HepG2 (cell line): ENCODE measurements around the gene WDR81. TPM values are rescaled to one million over a fixed set of nuclear protein-coding genes. Genes with fewer than 3 reads are reported as not detected.
A peak's percentile ranks its signal among the peaks of the same experiment; 100 is the strongest.

Source experiments
- CENPBD1 ChIP-seq: sonication (generic); formaldehyde crosslinking; IDR thresholded peaks from 2 replicates; pipeline ENCODE4 v1.8.0; 2022; ENCODE audit warnings: missing genetic modification reagents, low read depth, mild to moderate bottlenecking, borderline replicate concordance
- CENPT ChIP-seq: sonication (generic); formaldehyde crosslinking; IDR thresholded peaks from 2 replicates; pipeline ENCODE4 v1.8.0; 2022; ENCODE audit warnings: low read depth, mild to moderate bottlenecking, moderate library complexity, missing genetic modification reagents
- CTCF ChIP-seq: sonication (generic); formaldehyde crosslinking; IDR thresholded peaks from 2 replicates; pipeline ENCODE4 v1.5.0; 2020; ENCODE audit warnings: mild to moderate bottlenecking, missing genetic modification reagents, moderate library complexity
- HNRNPLL ChIP-seq: fragments of 200-400 bp; formaldehyde crosslinking; IDR thresholded peaks from 2 replicates; pipeline ENCODE4 v1.6.1; 2017; ENCODE audit warnings: mild to moderate bottlenecking, low read depth, low read length; ENCODE audit not compliant: poor library complexity, severe bottlenecking
- HOXD1 ChIP-seq: sonication (generic); formaldehyde crosslinking; IDR thresholded peaks from 2 replicates; pipeline ENCODE4 v1.5.0; 2020; ENCODE audit warnings: missing genetic modification reagents
- KDM6A ChIP-seq: IDR thresholded peaks from 2 replicates; pipeline ENCODE4 v1.6.1; 2016; ENCODE audit warnings: low read depth
- MEF2D ChIP-seq: sonication (generic); formaldehyde crosslinking; IDR thresholded peaks from 2 replicates; pipeline ENCODE4 v1.5.1; 2020; ENCODE audit warnings: mild to moderate bottlenecking, missing genetic modification reagents
- MXI1 ChIP-seq: IDR thresholded peaks from 3 replicates; pipeline ENCODE4 v1.6.1; 2012; ENCODE audit warnings: low read depth, low read length, inconsistent platforms, borderline replicate concordance
- NCOR1 ChIP-seq: fragments of 200-600 bp; sonication (generic); IDR thresholded peaks from 2 replicates; pipeline ENCODE4 v1.7.0; 2017; ENCODE audit warnings: antibody characterized with exemption, low read length, borderline replicate concordance
- NFKBIZ ChIP-seq: IDR thresholded peaks from 2 replicates; pipeline ENCODE4 v1.6.1; 2018; ENCODE audit warnings: missing genetic modification reagents, missing compliant biosample characterization
- POLR2AphosphoS2 ChIP-seq: IDR thresholded peaks from 2 replicates; pipeline ENCODE4 v1.6.1; 2011; ENCODE audit warnings: low read depth, low read length, improper control_type of control experiment
- REPIN1 ChIP-seq: sonication (generic); formaldehyde crosslinking; IDR thresholded peaks from 2 replicates; pipeline ENCODE4 v1.8.0; 2022; ENCODE audit warnings: missing genetic modification reagents, low read depth, mild to moderate bottlenecking, borderline replicate concordance
- RFX5 ChIP-seq: IDR thresholded peaks from 2 replicates; pipeline ENCODE4 v1.6.1; 2011; ENCODE audit warnings: low read depth, low read length, improper control_type of control experiment
- SMAD3 ChIP-seq: sonication (generic); formaldehyde crosslinking; IDR thresholded peaks from 2 replicates; pipeline ENCODE4 v1.4.0; 2020; ENCODE audit warnings: missing genetic modification reagents
- THAP8 ChIP-seq: sonication (generic); formaldehyde crosslinking; IDR thresholded peaks from 2 replicates; pipeline ENCODE4 v1.5.1; 2020; ENCODE audit warnings: missing genetic modification reagents, mild to moderate bottlenecking, borderline replicate concordance
- YY1 ChIP-seq: IDR thresholded peaks from 2 replicates; pipeline ENCODE4 v1.6.1; 2011; ENCODE audit warnings: low read length, low read depth, moderate library complexity, mild to moderate bottlenecking; ENCODE audit not compliant: insufficient read depth, insufficient replicate concordance
- ZBTB26 ChIP-seq: IDR thresholded peaks from 2 replicates; pipeline ENCODE4 v1.6.1; 2016; ENCODE audit warnings: missing compliant biosample characterization, missing genetic modification reagents, borderline replicate concordance
- ZNF337 ChIP-seq: sonication (generic); formaldehyde crosslinking; IDR thresholded peaks from 2 replicates; pipeline ENCODE4 v1.5.1; 2020; ENCODE audit warnings: missing genetic modification reagents, low read depth, mild to moderate bottlenecking, borderline replicate concordance
- ZNF484 ChIP-seq: sonication (generic); formaldehyde crosslinking; IDR thresholded peaks from 2 replicates; pipeline ENCODE4 v1.5.1; 2020; ENCODE audit warnings: mild to moderate bottlenecking, low read depth, missing genetic modification reagents, borderline replicate concordance
- ZNF496 ChIP-seq: sonication (generic); formaldehyde crosslinking; IDR thresholded peaks from 2 replicates; pipeline ENCODE4 v1.8.1; 2023; ENCODE audit warnings: mild to moderate bottlenecking, moderate library complexity, missing genetic modification reagents; ENCODE audit not compliant: insufficient replicate concordance
- ZNF619 ChIP-seq: sonication (generic); formaldehyde crosslinking; IDR thresholded peaks from 2 replicates; pipeline ENCODE4 v1.4.0; 2020; ENCODE audit warnings: mild to moderate bottlenecking, missing genetic modification reagents
- ZNF660 ChIP-seq: sonication (generic); formaldehyde crosslinking; IDR thresholded peaks from 2 replicates; pipeline ENCODE4 v1.5.1; 2020; ENCODE audit warnings: mild to moderate bottlenecking, low read depth, missing genetic modification reagents, borderline replicate concordance
- polyA plus RNA-seq, 8 experiments: library from polyadenylated mRNA; depleted of rRNA in 3 of 8; stranded (reverse) in 7 of 8; unstranded in 1 of 8; fragments of >200 nt; fragmentation: Illumina TruSeq in 4 of 8; extraction: Trizol in 4 of 8; gene quantifications; 2 replicates each; pipeline versions ENCODE4 v1.2.1 to v1.2.3, GENCODE V29; 2011 to 2016; ENCODE audit warnings: low read depth in 4 of 8, missing spikeins in 1 of 8, mixed read lengths in 1 of 8; ENCODE audit not compliant: insufficient read depth in 1 of 8
- total RNA-seq, 5 experiments: library from RNA; depleted of rRNA; stranded (reverse); fragments of >200 nt; fragmentation: Illumina TruSeq; extraction: Trizol; gene quantifications; 2 replicates each; pipeline ENCODE4 v1.2.3, GENCODE V29; 2016; ENCODE audit warnings: low read depth in 1 of 5
- TF ChIP-seq, protein P1 (sequence below): IDR thresholded peaks from 2 replicates; pipeline ENCODE4 v1.6.1; 2016

WDR81 gene
- total and polyA plus RNA-seq, 2 of the 13 experiments (the other 11 are each of a cell fraction or from before 2014, with no cell fraction given) = 9.1 to 16.7 TPM

DNA sequence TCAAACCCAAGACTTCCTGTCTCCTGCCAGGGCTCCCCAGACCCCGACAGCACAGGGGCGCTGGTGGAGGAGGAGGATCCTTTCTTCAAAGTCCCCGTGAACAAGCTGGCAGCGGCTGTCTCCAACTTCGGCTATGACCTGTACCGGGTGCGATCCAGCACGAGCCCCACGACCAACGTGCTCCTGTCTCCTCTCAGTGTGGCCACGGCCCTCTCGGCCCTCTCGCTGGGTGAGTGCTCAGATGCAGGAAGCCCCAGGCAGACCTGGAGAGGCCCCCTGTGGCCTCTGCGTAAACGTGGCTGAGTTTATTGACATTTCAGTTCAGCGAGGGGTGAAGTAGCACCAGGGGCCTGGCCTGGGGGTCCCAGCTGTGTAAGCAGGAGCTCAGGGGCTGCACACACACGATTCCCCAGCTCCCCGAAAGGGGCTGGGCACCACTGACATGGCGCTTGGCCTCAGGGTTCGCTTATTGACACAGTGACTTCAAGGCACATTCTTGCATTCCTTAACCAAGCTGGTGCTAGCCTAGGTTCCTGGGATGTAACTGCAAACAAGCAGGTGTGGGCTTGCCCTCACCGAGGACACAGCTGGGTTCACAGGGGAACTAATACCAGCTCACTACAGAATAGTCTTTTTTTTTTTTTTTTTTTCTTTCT, 45.4 kb downstream of the WDR81 start (continued):
- no peak for TF ChIP-seq NCOR1
- TF ChIP-seq HNRNPLL = no peak
- no peak for TF ChIP-seq ZNF496 (CRISPR knock-in tag)
- no peak for TF ChIP-seq NFKBIZ (CRISPR knock-in tag)
- no peak for TF ChIP-seq MXI1
- no peak for TF ChIP-seq SMAD3 (CRISPR knock-in tag)
- TF ChIP-seq YY1 = peak; percentile 56
- TF ChIP-seq KDM6A = no peak
- no peak for TF ChIP-seq CENPT (CRISPR knock-in tag)
- TF ChIP-seq ZNF484 (CRISPR knock-in tag) = no peak
- no peak for TF ChIP-seq MEF2D (CRISPR knock-in tag)
- TF ChIP-seq RFX5 = no peak
- TF ChIP-seq CENPBD1 (CRISPR knock-in tag) = no peak
- no peak for TF ChIP-seq HOXD1
- TF ChIP-seq ZBTB26 (CRISPR knock-in tag) = no peak; the same call in 1 of the 2 replicates
- TF ChIP-seq ZNF619 (CRISPR knock-in tag) = no peak
- no peak for TF ChIP-seq THAP8
- peak; percentile 48 for TF ChIP-seq CTCF (CRISPR knock-in tag)
- no peak for TF ChIP-seq ZNF660 (CRISPR knock-in tag)
- TF ChIP-seq POLR2AphosphoS2 = no peak
- TF ChIP-seq, protein P1, sequence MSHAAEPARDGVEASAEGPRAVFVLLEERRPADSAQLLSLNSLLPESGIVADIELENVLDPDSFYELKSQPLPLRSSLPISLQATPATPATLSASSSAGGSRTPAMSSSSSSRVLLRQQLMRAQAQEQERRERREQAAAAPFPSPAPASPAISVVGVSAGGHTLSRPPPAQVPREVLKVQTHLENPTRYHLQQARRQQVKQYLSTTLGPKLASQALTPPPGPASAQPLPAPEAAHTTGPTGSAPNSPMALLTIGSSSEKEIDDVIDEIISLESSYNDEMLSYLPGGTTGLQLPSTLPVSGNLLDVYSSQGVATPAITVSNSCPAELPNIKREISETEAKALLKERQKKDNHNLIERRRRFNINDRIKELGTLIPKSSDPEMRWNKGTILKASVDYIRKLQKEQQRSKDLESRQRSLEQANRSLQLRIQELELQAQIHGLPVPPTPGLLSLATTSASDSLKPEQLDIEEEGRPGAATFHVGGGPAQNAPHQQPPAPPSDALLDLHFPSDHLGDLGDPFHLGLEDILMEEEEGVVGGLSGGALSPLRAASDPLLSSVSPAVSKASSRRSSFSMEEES (CRISPR knock-in tag) = no peak
- no peak; the same call in 1 of the 2 replicates for TF ChIP-seq REPIN1 (CRISPR knock-in tag)
- TF ChIP-seq ZNF337 (CRISPR knock-in tag) = no peak
